ENCODE results near the gene ELMOD1.

DNA sequence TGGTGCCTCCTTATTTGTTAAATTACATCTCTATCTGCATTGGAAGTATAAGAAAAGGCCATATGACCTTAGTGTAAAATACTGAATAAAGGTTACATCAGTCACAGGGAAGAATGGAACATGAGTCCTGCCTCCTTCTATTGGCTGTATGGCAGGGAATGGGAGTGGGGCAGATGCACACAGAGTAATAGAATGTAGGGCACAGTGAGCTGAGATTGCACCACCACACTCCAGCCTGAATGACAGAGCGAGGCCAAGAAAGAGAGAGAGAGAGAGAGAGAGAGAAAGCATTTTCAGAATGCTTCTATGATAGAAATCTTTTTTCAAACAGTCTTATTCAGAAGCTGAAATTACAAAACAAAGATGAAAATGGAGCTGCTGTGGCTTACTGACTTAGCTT lies 62.1 kb downstream of the ELMOD1 start:
- TF ChIP-seq, protein P1, sequence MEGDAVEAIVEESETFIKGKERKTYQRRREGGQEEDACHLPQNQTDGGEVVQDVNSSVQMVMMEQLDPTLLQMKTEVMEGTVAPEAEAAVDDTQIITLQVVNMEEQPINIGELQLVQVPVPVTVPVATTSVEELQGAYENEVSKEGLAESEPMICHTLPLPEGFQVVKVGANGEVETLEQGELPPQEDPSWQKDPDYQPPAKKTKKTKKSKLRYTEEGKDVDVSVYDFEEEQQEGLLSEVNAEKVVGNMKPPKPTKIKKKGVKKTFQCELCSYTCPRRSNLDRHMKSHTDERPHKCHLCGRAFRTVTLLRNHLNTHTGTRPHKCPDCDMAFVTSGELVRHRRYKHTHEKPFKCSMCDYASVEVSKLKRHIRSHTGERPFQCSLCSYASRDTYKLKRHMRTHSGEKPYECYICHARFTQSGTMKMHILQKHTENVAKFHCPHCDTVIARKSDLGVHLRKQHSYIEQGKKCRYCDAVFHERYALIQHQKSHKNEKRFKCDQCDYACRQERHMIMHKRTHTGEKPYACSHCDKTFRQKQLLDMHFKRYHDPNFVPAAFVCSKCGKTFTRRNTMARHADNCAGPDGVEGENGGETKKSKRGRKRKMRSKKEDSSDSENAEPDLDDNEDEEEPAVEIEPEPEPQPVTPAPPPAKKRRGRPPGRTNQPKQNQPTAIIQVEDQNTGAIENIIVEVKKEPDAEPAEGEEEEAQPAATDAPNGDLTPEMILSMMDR (IDR thresholded peaks at IDR 0.05 in 8 of 11, conservative IDR thresholded peaks at IDR 0.05 in 3 of 11), result no peak
- TF ChIP-seq POLR2A (IDR thresholded peaks at IDR 0.05) (no peak), POLR2AphosphoS5 (IDR thresholded peaks at IDR 0.05) (no peak)

Measured in spleen (tissue), 7 donors.